ENCODE measurements around the gene KRTAP10-4. TPM values are rescaled to one million over a fixed set of nuclear protein-coding genes. Genes with fewer than 3 reads are reported as not detected.
"Not testable (repeated sequence)": the region's sequence is repeated elsewhere in the genome, so short reads cannot be mapped to it uniquely, and the experiment has no call there.

KRTAP10-4 gene
- total RNA-seq, 1 experiment from 2014 or later, result not detected

GRCh38 chr21:44596068-44596725 is 22.7 kb downstream of the KRTAP10-4 start:
- Mint-ChIP-seq H3K36me3 (ENCODE audit: insufficient read depth, unreplicated experiment) (peaks cover 5% of the 10 kb centered on the region), H3K9me3 (ENCODE audit: unreplicated experiment) (peaks cover 14% of the 10 kb centered on the region), H3K27ac (ENCODE audit: low read depth, unreplicated experiment) (no peak overlapping the region), H3K27me3 (ENCODE audit: insufficient read depth, unreplicated experiment) (peaks cover 17% of the 10 kb centered on the region), H3K4me1 (ENCODE audit: insufficient read depth, unreplicated experiment) (peaks cover 6% of the 10 kb centered on the region), H3K4me3 (ENCODE audit: unreplicated experiment) (no peak overlapping the region)
- no TSS peak for BruUV-seq (replicated peaks)
- no peak for DNase-seq (ENCODE audit: unreplicated experiment)
- no peak for TF ChIP-seq CTCF (IDR thresholded peaks at IDR 0.05; ENCODE audit: unreplicated experiment)
- intact Hi-C loops (cut with micrococcal nuclease), result no loop called here
- POLR2A ChIA-PET, result interaction anchor here (0.7 to 1.5 kb wide), 2 partner anchors 29 to 343 kb away, joined by 3 read pairs; no protein-coding TSS in a partner anchor
- CTCF ChIA-PET, result interaction anchor here (1.1 to 1.3 kb wide), 2 partner anchors 197 to 198 kb away, joined by 3 read pairs; no protein-coding TSS in a partner anchor

- no peak for TF ChIP-seq CTCF (IDR thresholded peaks at IDR 0.05; ENCODE audit: unreplicated experiment)
- Mint-ChIP-seq H3K27me3 (ENCODE audit: insufficient read depth, unreplicated experiment) (peaks cover 26% of the 10 kb centered on the region), H3K36me3 (ENCODE audit: insufficient read depth, unreplicated experiment) (peaks cover 5% of the 10 kb centered on the region), H3K27ac (ENCODE audit: low read depth, unreplicated experiment) (no peak overlapping the region), H3K9me3 (ENCODE audit: unreplicated experiment) (peaks cover 14% of the 10 kb centered on the region), H3K4me3 (ENCODE audit: unreplicated experiment) (no peak overlapping the region), H3K4me1 (ENCODE audit: insufficient read depth, unreplicated experiment) (peaks cover 6% of the 10 kb centered on the region)
- intact Hi-C loops (cut with micrococcal nuclease), result no loop called here
- DNase-seq (ENCODE audit: unreplicated experiment), result peak; percentile 11
- CTCF ChIA-PET, result no interaction called here
- POLR2A ChIA-PET, result no interaction called here
- no TSS peak for BruUV-seq (replicated peaks)
Observed at GRCh38 chr21:44598061-44598460, 24.5 kb downstream of the KRTAP10-4 start.

- Mint-ChIP-seq H3K9me3 (ENCODE audit: unreplicated experiment) (peaks cover 14% of the 10 kb centered on the region), H3K27ac (ENCODE audit: low read depth, unreplicated experiment) (no peak overlapping the region), H3K4me3 (ENCODE audit: unreplicated experiment) (no peak overlapping the region), H3K4me1 (ENCODE audit: insufficient read depth, unreplicated experiment) (peaks cover 6% of the 10 kb centered on the region), H3K27me3 (ENCODE audit: insufficient read depth, unreplicated experiment) (peaks cover 36% of the 10 kb centered on the region), H3K36me3 (ENCODE audit: insufficient read depth, unreplicated experiment) (peaks cover 5% of the 10 kb centered on the region)
- no TSS peak for BruUV-seq (replicated peaks)
- ChIA-PET POLR2A (no interaction called here), CTCF (no interaction called here)
- TF ChIP-seq CTCF (IDR thresholded peaks at IDR 0.05; ENCODE audit: unreplicated experiment), result no peak
- no peak for DNase-seq (ENCODE audit: unreplicated experiment)
- intact Hi-C loops (cut with micrococcal nuclease), result no loop called here
Observed at GRCh38 chr21:44599264-44600029, 25.9 kb downstream of the KRTAP10-4 start.

- DNase-seq (ENCODE audit: unreplicated experiment); H3K27ac Mint-ChIP-seq (ENCODE audit: low read depth, unreplicated experiment); BruUV-seq (replicated peaks); POLR2A ChIA-PET; intact Hi-C loops (cut with micrococcal nuclease); H3K4me3 Mint-ChIP-seq (ENCODE audit: unreplicated experiment); H3K4me1 Mint-ChIP-seq (ENCODE audit: insufficient read depth, unreplicated experiment); H3K36me3 Mint-ChIP-seq (ENCODE audit: insufficient read depth, unreplicated experiment): not testable (repeated sequence)
- CTCF ChIA-PET, result interaction anchor here (0.7 kb wide), 1 partner anchor 27 kb away, joined by 4 read pairs; no protein-coding TSS in a partner anchor
- peaks cover 14% of the 10 kb centered on the region for H3K9me3 Mint-ChIP-seq (ENCODE audit: unreplicated experiment)
- H3K27me3 Mint-ChIP-seq (ENCODE audit: insufficient read depth, unreplicated experiment), result peaks cover 45% of the 10 kb centered on the region
Observed at GRCh38 chr21:44600118-44600978, 26.8 kb downstream of the KRTAP10-4 start, which contains the start of gene KRTAP10-7. KRTAP10-7 (plus strand) TSS chr21:44600597; CDS start chr21:44600622, 25 bp downstream.

- peaks cover 14% of the 10 kb centered on the region for H3K9me3 Mint-ChIP-seq (ENCODE audit: unreplicated experiment)
- H3K4me1 Mint-ChIP-seq (ENCODE audit: insufficient read depth, unreplicated experiment); H3K27ac Mint-ChIP-seq (ENCODE audit: low read depth, unreplicated experiment); POLR2A ChIA-PET; intact Hi-C loops (cut with micrococcal nuclease); H3K36me3 Mint-ChIP-seq (ENCODE audit: insufficient read depth, unreplicated experiment); BruUV-seq (replicated peaks); DNase-seq (ENCODE audit: unreplicated experiment); H3K4me3 Mint-ChIP-seq (ENCODE audit: unreplicated experiment): not testable (repeated sequence)
- H3K27me3 Mint-ChIP-seq (ENCODE audit: insufficient read depth, unreplicated experiment), result peaks cover 52% of the 10 kb centered on the region
- CTCF ChIA-PET, result interaction anchor here (0.7 to 1.1 kb wide), 2 partner anchors 28 to 141 kb away, joined by 3 to 4 read pairs; no protein-coding TSS in a partner anchor
Observed at GRCh38 chr21:44601091-44601490, 27.6 kb downstream of the KRTAP10-4 start.

Data from MCF 10A (cell line).